ENCODE data around the gene NT5DC3. TPM values are rescaled to one million over a fixed set of nuclear protein-coding genes. Genes with fewer than 3 reads are reported as not detected.

NT5DC3 gene
- total RNA-seq, 1 donor = 22.9 TPM

DNA sequence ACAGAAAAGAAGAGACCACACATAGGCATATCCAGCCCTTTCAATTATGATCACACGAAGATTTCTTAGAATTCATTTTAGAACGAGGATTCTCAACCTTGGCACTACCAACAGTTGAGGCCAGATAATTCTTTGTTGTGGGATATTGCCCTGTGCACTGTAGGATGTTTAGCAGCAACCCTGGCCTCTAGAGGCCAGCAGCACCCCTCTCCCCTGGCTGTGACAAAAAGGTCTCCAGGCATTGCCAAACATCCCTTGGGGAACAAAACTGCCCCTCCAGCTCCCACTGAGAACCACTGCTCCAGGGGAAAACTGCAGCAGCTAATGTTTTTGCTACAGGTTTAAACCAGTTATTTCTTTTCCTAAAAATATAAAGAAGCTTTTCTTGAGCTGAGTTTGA, 7.1 kb downstream of the NT5DC3 start:
- H3K4me3 ChIP-seq (ENCODE audit: low read depth, low read length) = no peak overlapping the region
- TF ChIP-seq, protein P1, sequence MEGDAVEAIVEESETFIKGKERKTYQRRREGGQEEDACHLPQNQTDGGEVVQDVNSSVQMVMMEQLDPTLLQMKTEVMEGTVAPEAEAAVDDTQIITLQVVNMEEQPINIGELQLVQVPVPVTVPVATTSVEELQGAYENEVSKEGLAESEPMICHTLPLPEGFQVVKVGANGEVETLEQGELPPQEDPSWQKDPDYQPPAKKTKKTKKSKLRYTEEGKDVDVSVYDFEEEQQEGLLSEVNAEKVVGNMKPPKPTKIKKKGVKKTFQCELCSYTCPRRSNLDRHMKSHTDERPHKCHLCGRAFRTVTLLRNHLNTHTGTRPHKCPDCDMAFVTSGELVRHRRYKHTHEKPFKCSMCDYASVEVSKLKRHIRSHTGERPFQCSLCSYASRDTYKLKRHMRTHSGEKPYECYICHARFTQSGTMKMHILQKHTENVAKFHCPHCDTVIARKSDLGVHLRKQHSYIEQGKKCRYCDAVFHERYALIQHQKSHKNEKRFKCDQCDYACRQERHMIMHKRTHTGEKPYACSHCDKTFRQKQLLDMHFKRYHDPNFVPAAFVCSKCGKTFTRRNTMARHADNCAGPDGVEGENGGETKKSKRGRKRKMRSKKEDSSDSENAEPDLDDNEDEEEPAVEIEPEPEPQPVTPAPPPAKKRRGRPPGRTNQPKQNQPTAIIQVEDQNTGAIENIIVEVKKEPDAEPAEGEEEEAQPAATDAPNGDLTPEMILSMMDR (IDR thresholded peaks at IDR 0.05; ENCODE audit: insufficient read depth, low read depth, low read length) = no peak
- peak; percentile 16 for DNase-seq (ENCODE audit: low read depth)

DNA sequence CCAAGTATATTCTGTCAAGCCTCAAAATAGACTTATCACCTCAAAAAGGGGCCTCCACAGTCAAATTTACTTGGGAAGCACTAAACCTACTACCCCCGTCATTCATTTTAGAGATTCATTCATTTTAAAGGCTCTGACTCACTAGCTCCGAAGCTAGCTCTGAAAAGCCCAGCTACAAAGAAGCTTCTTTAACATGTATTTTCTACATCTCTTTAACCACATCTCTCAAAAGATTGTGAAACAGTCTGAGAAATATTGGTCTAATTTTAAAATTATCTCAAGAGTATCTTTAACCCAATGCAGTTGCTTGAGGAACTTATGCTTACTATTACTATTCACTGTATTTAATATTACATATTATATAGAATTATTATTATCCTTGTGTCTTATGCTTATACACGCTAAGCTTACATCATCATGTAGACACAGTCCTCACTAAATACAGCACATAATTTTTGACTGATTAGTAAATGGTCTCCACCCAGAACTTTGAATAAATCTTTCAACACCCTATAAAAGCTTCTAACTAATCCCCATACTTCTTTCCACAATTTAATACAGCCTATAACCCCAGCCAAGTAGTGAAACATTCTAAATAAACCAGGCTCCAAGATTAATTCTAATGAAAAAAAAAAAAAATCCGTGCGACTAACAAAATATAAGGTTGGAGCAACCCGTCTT, 7.8 kb downstream of the NT5DC3 start:
- peak; percentile 90 for DNase-seq (ENCODE audit: low read depth)
- no peak overlapping the region for H3K4me3 ChIP-seq (ENCODE audit: low read depth, low read length)
- TF ChIP-seq, protein P1 (IDR thresholded peaks at IDR 0.05; ENCODE audit: insufficient read depth, low read depth, low read length) = no peak

DNA sequence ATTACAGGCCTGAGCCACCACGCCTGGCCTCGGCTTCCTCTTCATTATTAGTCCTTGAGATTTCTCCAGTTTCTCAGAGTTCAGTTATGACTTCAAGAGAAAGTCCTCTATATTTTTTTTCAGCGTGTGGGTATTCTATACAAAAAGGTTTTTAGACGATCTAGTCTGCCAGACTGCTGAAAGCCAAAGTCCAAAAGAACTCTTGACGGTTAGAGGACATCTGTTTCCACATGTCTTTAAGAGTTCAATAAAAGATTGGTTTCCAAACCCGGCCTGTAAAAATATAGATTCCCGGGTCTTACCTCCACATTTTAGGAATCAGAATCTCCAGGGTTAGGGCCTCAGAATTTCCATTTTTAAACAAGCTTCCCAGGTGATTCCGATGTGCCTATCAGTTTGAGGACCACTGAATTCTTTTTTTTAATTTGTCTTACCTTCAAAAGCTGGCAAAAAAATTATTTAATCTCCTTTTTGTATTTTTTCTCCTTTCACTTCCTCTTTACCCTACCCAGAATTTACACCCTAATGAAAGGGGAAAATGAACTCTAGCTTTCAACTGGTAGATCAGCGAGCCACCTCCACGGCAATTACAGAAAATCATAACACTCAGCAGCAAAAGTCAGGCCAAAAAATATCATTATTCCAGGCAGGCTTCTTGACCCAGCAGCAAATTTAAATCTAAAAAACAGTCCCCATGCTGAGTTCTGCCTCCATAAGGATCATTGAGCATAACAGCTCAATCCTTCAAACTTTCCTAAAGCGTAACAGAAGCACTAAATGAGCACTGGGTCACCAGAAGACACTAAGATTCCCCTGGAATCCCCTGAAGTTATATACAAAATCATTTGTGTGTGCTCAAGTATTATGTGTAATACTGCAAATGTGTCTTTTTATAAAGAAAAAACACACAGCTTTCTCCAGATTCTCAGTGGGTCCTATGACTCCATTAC, 8.7 kb downstream of the NT5DC3 start:
- TF ChIP-seq, protein P1 (IDR thresholded peaks at IDR 0.05; ENCODE audit: insufficient read depth, low read depth, low read length) = no peak

DNA sequence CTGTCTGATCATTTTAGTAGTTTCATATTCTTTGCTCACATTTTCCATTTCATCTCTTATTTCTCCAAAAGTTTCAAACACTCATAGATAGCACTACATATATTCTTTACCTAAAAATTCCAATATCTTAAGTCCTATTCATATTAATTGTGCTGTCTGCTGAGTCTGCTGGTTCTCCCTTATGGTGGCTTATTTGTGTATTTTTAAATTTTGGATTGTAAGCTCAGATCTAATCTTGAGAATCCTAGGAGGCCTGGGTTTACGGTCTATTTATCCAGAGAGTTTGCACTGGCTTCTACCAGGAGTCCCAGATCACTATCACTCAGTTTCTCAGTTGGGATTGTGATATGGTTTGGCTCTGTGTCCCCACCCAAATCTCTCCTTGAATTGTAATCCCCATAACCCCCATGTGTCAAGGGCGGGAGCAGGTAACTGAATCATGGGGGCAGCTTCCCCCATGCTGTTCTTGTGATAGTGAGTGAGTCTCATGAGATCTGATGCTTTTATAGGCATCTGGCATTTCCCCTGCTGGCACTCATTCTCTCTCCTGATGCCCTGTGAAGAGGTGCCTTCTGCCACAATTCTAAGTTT, 10.2 kb downstream of the NT5DC3 start:
- DNase-seq (ENCODE audit: low read depth) = no peak
- TF ChIP-seq, protein P1 (IDR thresholded peaks at IDR 0.05; ENCODE audit: insufficient read depth, low read depth, low read length) = no peak
- H3K4me3 ChIP-seq (ENCODE audit: low read depth, low read length) = no peak overlapping the region

More for the DNA sequence above, 8.7 kb downstream of the NT5DC3 start:
- no peak overlapping the region for H3K4me3 ChIP-seq (ENCODE audit: low read depth, low read length)
- DNase-seq (ENCODE audit: low read depth) = no peak

DNA sequence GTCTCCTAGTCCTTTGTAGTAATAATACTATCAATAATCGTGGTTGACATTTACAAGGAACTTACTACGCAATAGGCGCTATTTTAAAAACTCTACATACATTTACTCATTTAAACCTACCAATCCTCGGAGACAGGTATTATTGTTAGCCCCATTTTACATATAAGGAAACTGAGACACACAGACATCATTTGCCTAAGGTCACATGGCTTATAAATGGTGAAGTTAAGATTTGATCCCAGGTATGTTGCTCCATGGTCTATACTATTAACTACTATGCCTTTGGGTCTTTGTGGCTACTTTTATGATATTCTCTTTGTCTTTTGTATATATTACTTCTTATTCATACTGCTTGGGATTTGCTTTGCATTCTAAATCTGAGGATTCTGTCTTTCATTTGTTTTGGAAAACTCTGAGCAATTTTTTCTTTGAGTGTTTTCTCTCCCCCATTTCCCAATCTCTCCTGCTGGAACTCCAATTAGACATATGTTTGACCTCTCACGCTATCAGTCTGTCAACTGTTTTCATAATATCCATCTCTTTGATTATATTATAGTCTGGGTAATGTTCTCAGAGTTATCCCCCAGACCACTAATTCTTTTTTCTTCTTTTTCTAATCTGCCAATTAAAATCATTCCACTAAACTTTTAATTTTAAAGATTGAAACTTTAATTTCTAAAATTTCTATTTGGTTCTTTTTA, 10.9 kb downstream of the NT5DC3 start:
- no peak for DNase-seq (ENCODE audit: low read depth)
- H3K4me3 ChIP-seq (ENCODE audit: low read depth, low read length) = no peak overlapping the region
- TF ChIP-seq, protein P1 (IDR thresholded peaks at IDR 0.05; ENCODE audit: insufficient read depth, low read depth, low read length) = no peak

DNA sequence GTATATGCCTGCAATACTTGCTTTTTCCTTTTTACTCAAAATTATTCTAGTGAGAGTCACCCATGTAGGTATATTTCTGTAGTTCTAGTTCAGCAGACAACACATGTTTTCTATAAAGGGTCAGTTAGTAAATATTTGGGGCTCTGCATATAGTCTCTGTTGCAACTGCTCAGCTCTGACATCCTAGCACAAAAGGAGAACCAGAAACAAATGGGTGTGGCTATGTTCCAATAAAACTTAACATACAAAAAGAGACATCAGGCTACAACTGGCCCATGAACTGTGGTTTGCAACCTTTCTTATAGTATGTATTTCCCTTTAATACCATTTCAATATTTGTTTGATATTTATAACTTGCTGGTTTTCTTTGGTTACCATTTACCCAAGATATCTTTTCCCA, 11.9 kb downstream of the NT5DC3 start:
- TF ChIP-seq, protein P1 (IDR thresholded peaks at IDR 0.05; ENCODE audit: insufficient read depth, low read depth, low read length) = no peak
- no peak overlapping the region for H3K4me3 ChIP-seq (ENCODE audit: low read depth, low read length)
- DNase-seq (ENCODE audit: low read depth) = peak; percentile 81

Measured in fibroblast of villous mesenchyme (primary cell).